Transverse colon (tissue), 4 donors: ENCODE results near the gene S100A3. TPM values are rescaled to one million over a fixed set of nuclear protein-coding genes. Genes with fewer than 3 reads are reported as not detected.
"Not testable (repeated sequence)": the region's sequence is repeated elsewhere in the genome, so short reads cannot be mapped to it uniquely, and the experiment has no call there.

Experiments used
- DNase-seq: peaks from one replicate; pipeline ENCODE4 v3.0.0-alpha.2; 2019
- H3K27ac ChIP-seq, 4 donors: fragments of 200-600 bp; sonication (generic); 2 replicates each; pipeline ENCODE4 v1.5.1; 2016 to 2018; ENCODE audit warnings: inconsistent platforms in 4 of 4
- H3K27me3 ChIP-seq: fragments of 200-600 bp; sonication (generic); 2 replicates; pipeline ENCODE4 v1.5.1; 2017; ENCODE audit warnings: inconsistent platforms
- H3K36me3 ChIP-seq, 4 donors: fragments of 200-600 bp; sonication (generic); 2 replicates each; pipeline ENCODE4 v1.5.1; 2017 to 2019; ENCODE audit warnings: inconsistent platforms in 4 of 4
- H3K4me1 ChIP-seq, 4 donors: fragments of 200-600 bp; sonication (generic); 2 replicates each; pipeline ENCODE4 v1.5.1; 2017 to 2020; ENCODE audit warnings: inconsistent platforms in 4 of 4
- H3K4me3 ChIP-seq, 4 donors: fragments of 200-600 bp; sonication (generic); 1 replicate in 1 of 4; 2 replicates in 3 of 4; pipeline versions ENCODE4 v1.5.1 to v1.6.1; 2017 to 2019; ENCODE audit warnings: inconsistent platforms in 4 of 4
- H3K9me3 ChIP-seq, 2 donors: fragments of 200-600 bp; sonication (generic); 2 replicates each; pipeline ENCODE4 v1.5.1; 2017 to 2019; ENCODE audit warnings: inconsistent platforms in 2 of 2
- EP300 ChIP-seq: sonication (generic); formaldehyde crosslinking; IDR thresholded peaks from one replicate; pipeline ENCODE4 v1.6.1; 2017; ENCODE audit warnings: antibody characterized with exemption, low read depth
- POLR2A ChIP-seq: fragments of 450-650 bp; IDR thresholded peaks from one replicate; pipeline ENCODE4 v1.6.1; 2016; ENCODE audit warnings: antibody characterized with exemption, mild to moderate bottlenecking, moderate library complexity
- POLR2AphosphoS5 ChIP-seq, 3 donors: sonication (generic); formaldehyde crosslinking; IDR thresholded peaks; one replicate each; pipeline ENCODE4 v1.6.1; 2016; ENCODE audit warnings: antibody characterized with exemption in 3 of 3
- WGBS, 2 donors: methylation state at CpG; one replicate each; pipeline ENCODE4 v1.1.5; 2018; ENCODE audit warnings: low coverage in 1 of 2; 5-methylcytosine and 5-hydroxymethylcytosine counted together
- in situ Hi-C, 4 donors: fragments of 200-750 bp; cut with MboI; loops; one replicate each; pipeline versions ENCODE4 v1.15.0 to v1.15.1; 2017; ENCODE audit warnings: low sequenced_read_pairs in 3 of 4, low pct_ligation_motif_present in 1 of 4, low pct_unique_long_range_greater_than_20kb in 1 of 4
- intact Hi-C: fragments of 100-400 bp; cut with DNase I; formaldehyde crosslinking; loops from one replicate; pipeline ENCODE4 v1.15.1; 2023; ENCODE audit warnings: low total_unique reads
- total RNA-seq, 4 donors: library from RNA; depleted of rRNA; stranded (reverse); fragments of >200 nt; gene quantifications; one replicate each; pipeline ENCODE4 v1.1.0, GENCODE V29; 2016
- TF ChIP-seq, protein P1 (sequence below), 5 experiments: fragments of 200-600 bp in 3 of 5; fragments of 450-650 bp in 2 of 5; sonication (generic) in 3 of 5; IDR thresholded peaks; 1 replicate in 2 of 5; 2 replicates in 3 of 5; pipeline ENCODE4 v1.5.1; 2016 to 2017; ENCODE audit warnings: antibody characterized with exemption in 5 of 5, inconsistent platforms in 3 of 5, mild to moderate bottlenecking in 2 of 5, moderate library complexity in 1 of 5

Gene S100A3, protein sequence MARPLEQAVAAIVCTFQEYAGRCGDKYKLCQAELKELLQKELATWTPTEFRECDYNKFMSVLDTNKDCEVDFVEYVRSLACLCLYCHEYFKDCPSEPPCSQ
- under 1 TPM in 1 of 4 donors, not detected in 3; 0.64 TPM for total RNA-seq

DNA sequence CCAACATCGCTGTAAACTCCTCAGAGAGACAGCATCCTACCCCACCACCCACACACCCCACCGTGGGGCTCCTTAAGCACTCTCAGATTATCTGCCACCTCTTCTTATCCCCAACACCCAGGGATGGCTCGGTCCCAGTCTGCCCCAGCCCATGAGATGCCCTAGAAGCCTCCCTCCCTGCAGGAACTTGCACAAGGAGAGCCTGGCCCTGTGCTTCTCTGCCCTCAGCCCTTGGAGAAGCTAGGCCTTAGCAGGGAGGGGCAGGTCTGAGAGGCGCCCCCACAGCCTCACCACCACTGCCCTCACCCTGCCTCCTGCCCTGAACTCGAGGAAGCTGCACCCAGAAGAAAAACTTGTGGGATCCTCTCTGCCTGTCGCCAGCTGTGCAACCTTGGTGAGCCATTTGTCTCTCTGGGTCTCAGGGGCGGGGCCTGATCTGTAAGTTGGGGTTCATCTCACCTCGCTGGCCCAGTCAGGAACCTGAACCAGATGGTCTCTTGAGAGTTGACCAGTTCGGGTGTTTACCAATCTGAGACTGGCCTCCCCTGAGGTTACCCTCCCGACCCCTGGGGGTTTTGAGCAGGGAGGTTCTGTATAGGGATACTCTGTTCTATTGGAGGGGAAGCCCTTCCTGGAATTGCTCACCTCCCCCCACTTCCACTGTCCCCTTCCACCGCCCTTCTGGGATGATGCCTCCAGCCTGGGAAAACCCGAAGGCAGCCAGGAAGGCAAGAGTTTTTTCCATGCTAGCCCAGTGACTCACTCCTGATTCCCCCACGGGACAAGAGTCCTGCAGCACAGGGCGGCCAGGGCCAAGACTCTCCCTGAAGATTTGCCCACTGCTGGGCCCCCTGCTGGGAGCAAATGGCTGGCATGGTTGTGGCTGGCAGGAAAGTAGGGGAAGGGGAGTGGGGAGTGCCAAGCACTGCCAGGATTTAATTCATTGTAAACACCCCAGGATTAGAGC lies at the start of gene S100A3:
TSS of gene S100A3 (minus strand) at position 537 of the 967 bp plus-strand sequence. CDS start 773 bp downstream, outside the sequence.
- Histone ChIP-seq H3K27ac (peak within 1 kb of the TSS; percentile 34 to 60 (median 57)), H3K36me3 (no peaks in the 10 kb centered on the region), H3K4me3 (no peak within 1 kb of the TSS), H3K4me1 (peaks cover 43 to 57% (median 48%) of the 10 kb centered on the region in 4 donors), H3K27me3 (no peaks in the 10 kb centered on the region), H3K9me3 (no peaks in the 10 kb centered on the region)
- intact Hi-C loops (loop anchor here (1.0 kb wide), 1 partner anchor 41 kb away; no protein-coding TSS in a partner anchor), in situ Hi-C loops (loop anchor here in 1 of 4 donors (25.0 kb wide), 1 partner anchor 438 kb away; the partner anchor contains the start of genes JTB, RAB13 and RPS27)
- DNase-seq, result peak; percentile 51
- 54 to 68% methylated on average over 2 to 14 of the region's 14 CpGs for WGBS, 2 donors
- TF ChIP-seq POLR2AphosphoS5 (IDR thresholded peaks at IDR 0.05), result peak in 2 of 3 donors; percentile 31 to 34
- no peak for TF ChIP-seq POLR2A
- TF ChIP-seq EP300, result peak; percentile 39
- TF ChIP-seq, protein P1, sequence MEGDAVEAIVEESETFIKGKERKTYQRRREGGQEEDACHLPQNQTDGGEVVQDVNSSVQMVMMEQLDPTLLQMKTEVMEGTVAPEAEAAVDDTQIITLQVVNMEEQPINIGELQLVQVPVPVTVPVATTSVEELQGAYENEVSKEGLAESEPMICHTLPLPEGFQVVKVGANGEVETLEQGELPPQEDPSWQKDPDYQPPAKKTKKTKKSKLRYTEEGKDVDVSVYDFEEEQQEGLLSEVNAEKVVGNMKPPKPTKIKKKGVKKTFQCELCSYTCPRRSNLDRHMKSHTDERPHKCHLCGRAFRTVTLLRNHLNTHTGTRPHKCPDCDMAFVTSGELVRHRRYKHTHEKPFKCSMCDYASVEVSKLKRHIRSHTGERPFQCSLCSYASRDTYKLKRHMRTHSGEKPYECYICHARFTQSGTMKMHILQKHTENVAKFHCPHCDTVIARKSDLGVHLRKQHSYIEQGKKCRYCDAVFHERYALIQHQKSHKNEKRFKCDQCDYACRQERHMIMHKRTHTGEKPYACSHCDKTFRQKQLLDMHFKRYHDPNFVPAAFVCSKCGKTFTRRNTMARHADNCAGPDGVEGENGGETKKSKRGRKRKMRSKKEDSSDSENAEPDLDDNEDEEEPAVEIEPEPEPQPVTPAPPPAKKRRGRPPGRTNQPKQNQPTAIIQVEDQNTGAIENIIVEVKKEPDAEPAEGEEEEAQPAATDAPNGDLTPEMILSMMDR (IDR thresholded peaks at IDR 0.05), result no peak

DNA sequence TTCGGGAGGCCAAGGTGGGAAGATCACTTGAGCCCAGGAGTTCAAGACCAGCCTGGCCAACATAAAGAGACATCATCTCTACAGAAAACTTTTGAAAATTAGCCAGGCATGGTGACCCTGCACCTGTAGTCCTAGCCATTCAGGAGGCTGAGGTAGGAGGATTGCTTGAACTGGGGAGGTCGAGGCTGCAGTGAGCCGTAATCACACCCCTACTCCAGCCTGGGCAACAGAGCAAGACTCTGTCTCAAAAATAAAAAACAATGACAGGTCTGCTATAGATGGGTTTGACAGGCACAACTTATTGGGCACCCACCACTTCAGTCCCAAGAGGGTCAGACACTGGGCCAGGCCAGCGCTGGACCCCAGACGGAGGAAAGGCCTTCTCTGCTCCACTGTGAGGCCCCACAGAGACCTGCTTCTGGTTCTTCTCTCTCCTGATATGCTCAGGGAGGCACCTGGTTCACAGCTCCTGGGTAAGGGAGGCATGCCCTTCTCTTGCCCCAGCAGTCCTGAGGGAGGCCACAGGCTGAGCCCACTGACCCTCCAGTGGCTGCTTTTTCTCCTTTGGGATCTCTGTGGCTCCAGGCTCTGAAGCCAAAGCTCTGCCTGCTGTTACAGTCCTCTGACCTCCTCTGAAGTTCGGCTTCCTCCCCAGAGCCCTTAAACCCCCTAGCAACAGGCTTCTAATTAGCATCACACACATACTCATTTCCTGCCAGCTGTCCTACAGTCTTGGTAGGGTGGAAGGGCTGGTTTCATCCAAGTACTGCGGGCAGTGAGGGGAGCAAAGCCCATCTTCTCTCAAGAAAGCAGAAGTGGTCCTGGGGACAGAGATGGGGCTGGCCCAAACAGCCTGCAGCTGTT lies 49.5 kb upstream of the S100A3 start:
- Histone ChIP-seq H3K27ac (peak overlapping the region in 1 of 4 donors; percentile 14), H3K27me3 (no peaks in the 10 kb centered on the region), H3K9me3 (no peaks in the 10 kb centered on the region), H3K4me1 (peaks cover 0 to 3% (median 0%) of the 10 kb centered on the region in 4 donors), H3K36me3 (no peaks in the 10 kb centered on the region), H3K4me3 (no peak overlapping the region)
- in situ Hi-C loops, result loop anchor here in 1 of 4 donors (25.0 kb wide), 1 partner anchor 236 kb away; the partner anchor contains the start of gene S100A9
- intact Hi-C loops, result no loop called here
- TF ChIP-seq POLR2A (peak; percentile 19), POLR2AphosphoS5 (IDR thresholded peaks at IDR 0.05) (no peak)
- peak; percentile 23 for DNase-seq
- 71% methylated on average over 7 of the region's 7 CpGs; no CpG with 5 or more reads in 1 of the 2 donors for WGBS, 2 donors

DNA sequence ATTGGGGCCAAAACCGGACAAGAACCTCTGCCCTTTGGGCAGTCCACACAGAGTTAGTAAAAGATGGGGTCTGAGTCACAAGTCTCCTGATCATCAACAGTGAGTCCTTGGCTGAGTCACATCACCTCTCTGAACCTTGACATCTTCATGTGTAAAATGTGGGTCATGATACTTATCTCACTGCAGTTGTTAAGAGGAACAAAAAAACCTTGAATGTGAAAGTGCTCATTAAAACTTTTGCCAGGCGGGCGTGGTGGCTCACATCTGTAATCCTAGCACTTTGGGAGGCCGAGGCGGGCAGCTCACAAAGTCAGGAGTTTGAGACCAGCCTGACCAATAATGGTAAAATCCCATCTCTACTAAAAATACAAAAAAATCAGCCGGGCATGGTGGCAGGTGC lies 48.1 kb upstream of the S100A3 start:
- Histone ChIP-seq H3K27me3 (no peaks in the 10 kb centered on the region), H3K9me3 (no peaks in the 10 kb centered on the region), H3K27ac (no peak overlapping the region), H3K4me1 (peaks cover 0 to 3% (median 0%) of the 10 kb centered on the region in 4 donors), H3K4me3 (no peak overlapping the region), H3K36me3 (no peaks in the 10 kb centered on the region)
- 69% methylated on average over 6 of the region's 6 CpGs; no CpG with 5 or more reads in 1 of the 2 donors for WGBS, 2 donors
- DNase-seq, result peak; percentile 22
- intact Hi-C loops, result no loop called here
- TF ChIP-seq EP300 (no peak), POLR2AphosphoS5 (IDR thresholded peaks at IDR 0.05) (peak in 1 of 3 donors; percentile 27)
- in situ Hi-C loops, result loop anchor here in 1 of 4 donors (25.0 kb wide), 1 partner anchor 235 kb away; the partner anchor contains the start of gene S100A9

DNA sequence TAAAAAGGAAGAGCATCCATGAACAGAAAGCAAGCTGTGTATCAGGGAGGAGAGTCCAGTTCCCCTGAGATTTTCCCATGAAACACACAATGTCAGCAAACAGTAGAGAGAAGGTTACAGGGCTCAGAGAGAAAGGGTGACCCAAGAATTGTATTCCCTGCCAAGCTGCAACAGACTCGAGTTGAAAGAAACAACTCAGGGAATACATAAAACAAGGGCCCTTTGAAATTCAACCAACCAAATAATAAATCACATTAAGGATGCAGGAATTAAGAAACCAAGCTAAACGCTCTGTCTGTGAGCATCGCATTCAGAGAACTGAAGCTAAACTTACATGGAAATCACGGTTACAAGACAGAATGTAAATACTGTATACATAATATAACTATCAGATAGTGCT lies 43.7 kb upstream of the S100A3 start:
- TF ChIP-seq EP300, result no peak
- H3K27me3 ChIP-seq, result no peaks in the 10 kb centered on the region
- no peak overlapping the region for H3K27ac ChIP-seq
- intact Hi-C loops, result no loop called here
- WGBS, 2 donors, result 59 to 60% methylated on average over 4 of the region's 4 CpGs
- DNase-seq, result no peak
- in situ Hi-C loops, result loop anchor here in 1 of 4 donors (25.0 kb wide), 1 partner anchor 230 kb away; the partner anchor contains the start of gene S100A9
- H3K9me3 ChIP-seq, result no peaks in the 10 kb centered on the region
- H3K4me1 ChIP-seq, result no peaks in the 10 kb centered on the region
- no peak overlapping the region for H3K4me3 ChIP-seq
- H3K36me3 ChIP-seq, result no peaks in the 10 kb centered on the region

DNA sequence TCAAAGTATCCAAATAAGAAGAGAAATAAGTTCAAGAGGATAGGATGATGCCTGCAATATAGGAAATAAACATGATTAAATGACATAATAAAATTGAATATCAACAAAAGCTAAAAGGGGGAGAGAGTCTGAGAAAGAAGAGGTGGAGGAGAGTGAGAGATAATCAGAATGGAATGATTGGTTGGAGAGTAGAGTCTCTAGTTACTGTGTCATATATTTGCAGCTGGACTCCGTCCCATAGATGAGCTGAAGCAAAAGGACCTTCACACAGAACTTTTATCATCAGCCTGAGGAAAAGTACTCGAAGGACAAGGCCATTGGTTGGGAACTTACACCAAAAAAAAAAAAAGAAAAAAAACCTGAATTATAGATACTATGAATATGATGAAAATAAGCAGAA lies 39.4 kb upstream of the S100A3 start:
- WGBS, 2 donors, result 74 to 80% methylated on average over 2 of the region's 2 CpGs

DNA sequence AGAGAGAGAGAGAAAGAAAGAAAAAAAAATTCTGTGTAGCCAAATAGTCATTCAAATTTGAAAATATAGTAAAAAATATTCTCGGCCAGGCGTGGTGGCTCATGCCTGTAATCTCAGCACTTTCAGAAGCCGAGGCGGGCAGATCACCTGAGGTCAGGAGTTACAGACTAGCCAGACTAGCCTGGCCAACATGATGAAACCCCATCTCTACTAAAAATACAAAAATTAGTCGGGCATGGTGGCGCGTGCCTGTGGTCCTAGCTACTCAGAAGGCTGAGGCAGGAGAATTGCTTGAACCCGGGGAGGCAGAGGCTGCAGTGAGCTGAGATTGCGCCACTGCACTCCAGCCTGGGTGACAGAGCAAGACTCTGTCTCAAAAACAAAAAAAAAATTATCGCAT lies 39.0 kb upstream of the S100A3 start:
- H3K4me3 ChIP-seq, H3K27ac ChIP-seq, H3K9me3 ChIP-seq, H3K4me1 ChIP-seq, H3K36me3 ChIP-seq, intact Hi-C loops, H3K27me3 ChIP-seq, DNase-seq: not testable (repeated sequence)
- WGBS, 2 donors, result 90 to 93% methylated on average over 3 to 10 of the region's 10 CpGs
- in situ Hi-C loops, result loop anchor here in 1 of 4 donors (25.0 kb wide), 1 partner anchor 226 kb away; the partner anchor contains the start of gene S100A9

More for the DNA sequence above, 39.4 kb upstream of the S100A3 start:
- Histone ChIP-seq H3K36me3 (no peaks in the 10 kb centered on the region), H3K9me3 (no peaks in the 10 kb centered on the region), H3K4me1 (no peaks in the 10 kb centered on the region), H3K27me3 (no peaks in the 10 kb centered on the region), H3K27ac (no peak overlapping the region), H3K4me3 (no peak overlapping the region)
- no peak for TF ChIP-seq POLR2A
- no peak for TF ChIP-seq POLR2AphosphoS5 (IDR thresholded peaks at IDR 0.05)
- no peak for TF ChIP-seq EP300
- TF ChIP-seq, protein P1 (IDR thresholded peaks at IDR 0.05), result no peak
- in situ Hi-C loops, result loop anchor here in 1 of 4 donors (25.0 kb wide), 1 partner anchor 226 kb away; the partner anchor contains the start of gene S100A9
- DNase-seq, result no peak
- intact Hi-C loops, result no loop called here
